Esophagus squamous epithelium (tissue), 5 donors: ENCODE measurements around the gene ZNF436. TPM values are rescaled to one million over a fixed set of nuclear protein-coding genes. Genes with fewer than 3 reads are reported as not detected.

ENCODE experiments used
- DNase-seq: peaks from one replicate; lab custom pipeline; 2025; lab: John Stamatoyannopoulos, UW
- H3K27ac ChIP-seq, 4 donors: fragments of 200-600 bp; sonication (generic); one replicate each; pipeline ENCODE4 v1.5.1; 2016 to 2019; ENCODE audit warnings: mild to moderate bottlenecking in 1 of 4
- H3K27me3 ChIP-seq, 4 donors: fragments of 200-600 bp; sonication (generic); 1 replicate in 3 of 4; 2 replicates in 1 of 4; pipeline versions ENCODE4 v1.5.1 to v1.6.0; 2017 to 2021; ENCODE audit warnings: antibody characterized with exemption in 1 of 4
- H3K36me3 ChIP-seq, 3 donors: fragments of 200-600 bp; sonication (generic); one replicate each; pipeline ENCODE4 v1.5.1; 2016 to 2019
- H3K4me1 ChIP-seq, 3 donors: fragments of 200-600 bp; sonication (generic); one replicate each; pipeline ENCODE4 v1.5.1; 2017 to 2019
- H3K4me3 ChIP-seq, 4 donors: fragments of 200-600 bp; sonication (generic); 1 replicate in 3 of 4; 2 replicates in 1 of 4; pipeline ENCODE4 v1.5.1; 2016 to 2019; ENCODE audit warnings: mild to moderate bottlenecking in 2 of 4, moderate library complexity in 1 of 4
- H3K9me3 ChIP-seq, 3 donors: fragments of 200-600 bp; sonication (generic); one replicate each; pipeline ENCODE4 v1.5.1; 2016 to 2019
- CTCF ChIP-seq, 6 experiments: fragments of 450-650 bp in 4 of 6; fragments of 200-600 bp in 2 of 6; sonication (generic) in 2 of 6; IDR thresholded peaks; one replicate each; pipeline ENCODE4 v1.5.1; 2016 to 2019; ENCODE audit warnings: antibody characterized with exemption in 6 of 6, mild to moderate bottlenecking in 4 of 6, moderate library complexity in 4 of 6
- POLR2A ChIP-seq, 4 donors: fragments of 450-650 bp; IDR thresholded peaks; one replicate each; pipeline ENCODE4 v1.6.1; 2017; ENCODE audit warnings: antibody characterized with exemption in 4 of 4, mild to moderate bottlenecking in 4 of 4, moderate library complexity in 3 of 4
- WGBS, 2 donors: methylation state at CpG; one replicate each; pipeline ENCODE4 v1.1.5; 2018; 5-methylcytosine and 5-hydroxymethylcytosine counted together
- intact Hi-C: fragments of 100-400 bp; cut with DNase I; formaldehyde crosslinking; loops from one replicate; pipeline ENCODE4 v1.15.0; 2022
- total RNA-seq, 4 donors: library from RNA; depleted of rRNA; stranded (reverse); fragments of >200 nt; gene quantifications; one replicate each; pipeline ENCODE4 v1.1.0, GENCODE V29; 2016
- donor health status: DM: yes; HTN: yes; CAD: no.

Gene ZNF436
- total RNA-seq, 4 donors from 2014 or later: 14.9 to 33.6 (median 24.8) TPM

GRCh38 chr1:23397908-23398307, 28.3 kb upstream of the ZNF436 start:
- intact Hi-C loops: no loop called here
- 85 to 95% methylated on average over 7 of the region's 7 CpGs for WGBS, 2 donors

DNA sequence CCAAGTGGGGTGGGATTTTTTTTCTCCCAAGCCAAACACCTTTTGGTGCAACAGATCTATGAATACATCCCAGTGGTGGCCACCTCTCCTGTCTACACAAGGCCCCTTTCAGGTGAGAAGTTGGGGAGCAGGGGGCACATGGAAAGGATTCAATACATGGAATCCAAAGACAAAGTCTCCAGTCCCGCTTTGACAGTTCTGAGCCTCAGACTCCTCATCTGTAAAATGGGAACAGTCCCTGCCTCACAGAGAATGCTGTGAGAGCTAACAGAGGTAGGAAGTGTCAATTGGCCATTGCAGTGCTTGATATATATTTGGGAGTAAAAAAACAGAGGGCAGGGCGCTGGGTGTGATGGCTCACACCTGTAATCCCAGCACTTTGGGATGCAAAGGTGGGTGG, 26.7 kb upstream of the ZNF436 start:
- H3K27ac ChIP-seq: no peak overlapping the region
- 88 to 94% methylated on average over 1 to 2 of the region's 2 CpGs for WGBS, 2 donors
- H3K4me3 ChIP-seq: no peak overlapping the region
- H3K9me3 ChIP-seq: no peaks in the 10 kb centered on the region
- DNase-seq: no peak
- intact Hi-C loops: no loop called here
- TF ChIP-seq CTCF (IDR thresholded peaks at IDR 0.05) (no peak), POLR2A (IDR thresholded peaks at IDR 0.05) (no peak)
- peaks cover 0 to 40% (median 29%) of the 10 kb centered on the region in 3 donors for H3K4me1 ChIP-seq
- peaks cover 0 to 47% (median 0%) of the 10 kb centered on the region in 3 donors for H3K36me3 ChIP-seq
- no peaks in the 10 kb centered on the region for H3K27me3 ChIP-seq

More at GRCh38 chr1:23397908-23398307, 28.3 kb upstream of the ZNF436 start:
- Histone ChIP-seq H3K4me1 (peaks cover 8 to 56% (median 41%) of the 10 kb centered on the region in 3 donors), H3K27ac (no peak overlapping the region), H3K36me3 (peaks cover 0 to 47% (median 0%) of the 10 kb centered on the region in 3 donors), H3K27me3 (no peaks in the 10 kb centered on the region), H3K9me3 (no peaks in the 10 kb centered on the region), H3K4me3 (no peak overlapping the region)
- no peak for DNase-seq
- TF ChIP-seq CTCF (IDR thresholded peaks at IDR 0.05) (no peak), POLR2A (IDR thresholded peaks at IDR 0.05) (no peak)

- no peaks in the 10 kb centered on the region for H3K27me3 ChIP-seq
- intact Hi-C loops: no loop called here
- H3K36me3 ChIP-seq: peaks cover 0 to 47% (median 0%) of the 10 kb centered on the region in 3 donors
- H3K27ac ChIP-seq: peak overlapping the region in 2 of 4 donors; percentile 81 to 82
- TF ChIP-seq CTCF (IDR thresholded peaks at IDR 0.05) (no peak), POLR2A (IDR thresholded peaks at IDR 0.05) (no peak)
- 81 to 87% methylated on average over 4 of the region's 4 CpGs for WGBS, 2 donors
- DNase-seq: no peak
- H3K4me3 ChIP-seq: no peak overlapping the region
- peaks cover 0 to 35% (median 25%) of the 10 kb centered on the region in 3 donors for H3K4me1 ChIP-seq
- no peaks in the 10 kb centered on the region for H3K9me3 ChIP-seq
These were observed 26.2 kb upstream of the ZNF436 start for GRCh38 chr1:23395849-23396248.

DNA sequence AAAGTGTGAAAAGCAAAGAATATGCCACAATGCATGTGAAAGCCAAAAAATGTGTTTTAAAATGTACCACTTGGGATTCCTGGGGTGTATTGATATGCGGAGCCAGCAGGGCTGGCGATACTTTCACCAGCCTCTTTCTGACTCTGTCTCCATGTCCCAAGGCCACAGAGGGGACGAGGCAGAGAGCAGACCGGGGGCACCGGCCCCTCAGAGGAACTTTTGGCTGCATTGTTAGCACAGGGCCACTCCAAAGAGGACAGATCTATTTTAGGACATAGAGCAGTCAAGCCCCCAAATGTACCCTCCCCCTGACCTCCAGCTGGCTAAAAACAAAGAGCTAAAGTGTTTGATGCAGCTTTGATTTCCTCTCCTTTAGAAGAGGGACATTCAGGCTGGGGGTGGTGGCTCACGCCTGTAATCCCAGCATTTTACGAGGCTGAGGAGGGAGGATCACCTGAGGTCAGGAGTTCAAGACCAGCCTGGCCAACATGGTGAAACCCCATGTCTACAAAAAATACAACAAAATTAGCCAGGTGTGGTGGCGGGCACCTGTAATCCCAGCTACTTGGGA, 25.6 kb upstream of the ZNF436 start:
- no peak for DNase-seq
- peak overlapping the region in 1 of 4 donors; percentile 0 for H3K4me3 ChIP-seq
- peaks cover 0 to 29% (median 22%) of the 10 kb centered on the region in 3 donors for H3K4me1 ChIP-seq
- peak overlapping the region; percentile 26 to 82 (median 73) for H3K27ac ChIP-seq
- H3K9me3 ChIP-seq: no peaks in the 10 kb centered on the region
- intact Hi-C loops: no loop called here
- no peak for TF ChIP-seq POLR2A (IDR thresholded peaks at IDR 0.05)
- no peak for TF ChIP-seq CTCF (IDR thresholded peaks at IDR 0.05)
- H3K36me3 ChIP-seq: peaks cover 0 to 47% (median 0%) of the 10 kb centered on the region in 3 donors
- H3K27me3 ChIP-seq: no peaks in the 10 kb centered on the region
- 50 to 60% methylated on average over 8 of the region's 8 CpGs for WGBS, 2 donors

GRCh38 chr1:23394684-23395083, 25.0 kb upstream of the ZNF436 start:
- peaks cover 0 to 47% (median 0%) of the 10 kb centered on the region in 3 donors for H3K36me3 ChIP-seq
- peak overlapping the region; percentile 30 to 82 (median 73) for H3K27ac ChIP-seq
- WGBS, 2 donors: 41 to 68% methylated on average over 4 to 7 of the region's 7 CpGs
- intact Hi-C loops: no loop called here
- no peaks in the 10 kb centered on the region for H3K9me3 ChIP-seq
- H3K4me1 ChIP-seq: peaks cover 0 to 27% (median 22%) of the 10 kb centered on the region in 3 donors
- no peak for DNase-seq
- peak overlapping the region in 1 of 4 donors; percentile 0 for H3K4me3 ChIP-seq
- H3K27me3 ChIP-seq: no peaks in the 10 kb centered on the region
- TF ChIP-seq POLR2A (IDR thresholded peaks at IDR 0.05) (no peak), CTCF (IDR thresholded peaks at IDR 0.05) (no peak)
